ENCODE data around the gene NVL. TPM values are rescaled to one million over a fixed set of nuclear protein-coding genes. Genes with fewer than 3 reads are reported as not detected.
"Not testable (repeated sequence)": the region's sequence is repeated elsewhere in the genome, so short reads cannot be mapped to it uniquely, and the experiment has no call there.

NVL gene
- total RNA-seq, 1 donor from 2014 or later: 101 TPM

GRCh38 chr1:224356685-224357625, 27.0 kb upstream of the NVL start, which contains the start of gene CNIH4:
Gene CNIH4 (plus strand): TSS chr1:224356879. CDS start chr1:224356925, 46 bp downstream.
- no peaks in the 10 kb centered on the region for H3K27me3 Mint-ChIP-seq (ENCODE audit: insufficient read depth, low read depth)

GRCh38 chr1:224353975-224354925, 24.3 kb upstream of the NVL start:
- Histone ChIP-seq H3K27ac (no peak overlapping the region), H2AFZ (replicated peaks) (no peak overlapping the region), H3K27me3 (no peaks in the 10 kb centered on the region), H3F3A (ENCODE audit: low read depth) (no peaks in the 10 kb centered on the region), H3K79me2 (ENCODE audit: low read depth) (peaks cover 23% of the 10 kb centered on the region), H3K36me3 (no peaks in the 10 kb centered on the region), H3K9ac (no peak overlapping the region), H3K9me3 (ENCODE audit: low read depth) (no peaks in the 10 kb centered on the region), H4K20me1 (ENCODE audit: low read depth) (peaks cover 12% of the 10 kb centered on the region), H3K4me1 (peaks cover 10% of the 10 kb centered on the region), H3K4me3 (no peak overlapping the region), H3K4me2 (no peak overlapping the region)
- Mint-ChIP-seq H3K9me3 (no peaks in the 10 kb centered on the region), H3K4me1 (peaks cover 17% of the 10 kb centered on the region), H3K36me3 (peaks cover 7% of the 10 kb centered on the region), H3K4me3 (no peak overlapping the region), H3K27ac (no peak overlapping the region), H3K27me3 (ENCODE audit: insufficient read depth, low read depth) (no peaks in the 10 kb centered on the region)
- no peak for DNase-seq (ENCODE audit: low spot score)
- TF ChIP-seq CTCF (IDR thresholded peaks at IDR 0.05): no peak
- TF ChIP-seq EZH2 (IDR thresholded peaks at IDR 0.05): no peak
- TF ChIP-seq EZH2phosphoT487 (IDR thresholded peaks at IDR 0.05): no peak

More at GRCh38 chr1:224356685-224357625, 27.0 kb upstream of the NVL start, which contains the start of gene CNIH4:
- Histone ChIP-seq H3K4me1 (peaks cover 10% of the 10 kb centered on the region), H3K36me3 (no peaks in the 10 kb centered on the region), H3K9ac (peak within 1 kb of the TSS; percentile 60), H3K27me3 (no peaks in the 10 kb centered on the region), H4K20me1 (ENCODE audit: low read depth) (peaks cover 17% of the 10 kb centered on the region), H3K4me3 (peak within 1 kb of the TSS; percentile 78), H3K27ac (no peak within 1 kb of the TSS), H3K9me3 (ENCODE audit: low read depth) (no peaks in the 10 kb centered on the region), H3F3A (ENCODE audit: low read depth) (no peaks in the 10 kb centered on the region), H3K79me2 (ENCODE audit: low read depth) (peaks cover 50% of the 10 kb centered on the region), H2AFZ (replicated peaks) (peak within 1 kb of the TSS; percentile 60), H3K4me2 (peak within 1 kb of the TSS; percentile 94)
- Mint-ChIP-seq H3K36me3 (peaks cover 8% of the 10 kb centered on the region), H3K4me3 (peak within 1 kb of the TSS; percentile 94), H3K4me1 (peaks cover 18% of the 10 kb centered on the region), H3K9me3 (no peaks in the 10 kb centered on the region), H3K27ac (peak within 1 kb of the TSS; percentile 44)
- peak; percentile 96 for DNase-seq (ENCODE audit: low spot score)
- no peak for TF ChIP-seq EZH2 (IDR thresholded peaks at IDR 0.05)

- H3K27ac ChIP-seq; H3K4me1 Mint-ChIP-seq; H3K4me1 ChIP-seq; H3K36me3 Mint-ChIP-seq; H3K9ac ChIP-seq; H3K36me3 ChIP-seq; H3K9me3 ChIP-seq (ENCODE audit: low read depth); H3K4me3 ChIP-seq; H3K4me2 ChIP-seq; H3F3A ChIP-seq (ENCODE audit: low read depth); H3K27me3 ChIP-seq; H3K27ac Mint-ChIP-seq; H3K79me2 ChIP-seq (ENCODE audit: low read depth); DNase-seq (ENCODE audit: low spot score); H3K27me3 Mint-ChIP-seq (ENCODE audit: insufficient read depth, low read depth); H2AFZ ChIP-seq (replicated peaks); H3K9me3 Mint-ChIP-seq; H3K4me3 Mint-ChIP-seq; H4K20me1 ChIP-seq (ENCODE audit: low read depth): not testable (repeated sequence)
These were observed 22.6 kb upstream of the NVL start for GRCh38 chr1:224352436-224353085.

- H3K27me3 Mint-ChIP-seq (ENCODE audit: insufficient read depth, low read depth); H3K9me3 ChIP-seq (ENCODE audit: low read depth); DNase-seq (ENCODE audit: low spot score); H3K4me2 ChIP-seq; H3F3A ChIP-seq (ENCODE audit: low read depth); H3K27me3 ChIP-seq; H3K4me3 Mint-ChIP-seq; H2AFZ ChIP-seq (replicated peaks); H3K27ac Mint-ChIP-seq; H3K4me3 ChIP-seq; H3K4me1 Mint-ChIP-seq; H3K36me3 Mint-ChIP-seq; H3K27ac ChIP-seq; H3K36me3 ChIP-seq; H4K20me1 ChIP-seq (ENCODE audit: low read depth); H3K79me2 ChIP-seq (ENCODE audit: low read depth); H3K9me3 Mint-ChIP-seq; H3K4me1 ChIP-seq; H3K9ac ChIP-seq: not testable (repeated sequence)
These were observed 19.7 kb upstream of the NVL start for GRCh38 chr1:224349716-224350115.

All from neural progenitor cell (in vitro differentiated cells).